ENCODE data around the gene PTP4A2. TPM values are rescaled to one million over a fixed set of nuclear protein-coding genes. Genes with fewer than 3 reads are reported as not detected.

PTP4A2 gene
- total and polyA plus RNA-seq, 2 donors (not counting 3 experiments of a cell fraction or from before 2014, with no cell fraction given), result 74.1 to 184 TPM

DNA sequence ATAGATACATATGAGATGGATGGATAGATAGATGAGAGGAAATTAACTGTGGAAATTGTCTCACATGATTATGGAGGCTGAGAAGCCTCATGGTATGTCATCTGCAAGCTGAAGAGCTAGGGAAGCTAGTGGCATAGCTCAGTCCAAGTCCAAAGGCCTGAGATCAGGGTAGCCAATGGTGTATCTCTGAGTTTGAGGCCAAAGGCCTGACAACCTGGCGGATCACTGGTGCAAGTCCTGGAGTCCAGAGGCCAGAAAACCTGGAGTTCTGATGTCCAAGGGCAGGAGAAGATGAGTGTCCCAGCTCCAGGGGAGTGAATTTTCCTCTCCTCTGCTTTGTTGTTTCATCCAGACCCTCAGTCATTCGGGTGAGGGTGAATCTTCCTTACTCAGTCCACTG, 78.4 kb downstream of the PTP4A2 start:
- H3K9me3 ChIP-seq (replicated peaks; ENCODE audit: control insufficient read depth, insufficient read depth, low read length), result no peaks in the 10 kb centered on the region
- no peaks in the 10 kb centered on the region for H3K79me2 ChIP-seq (ENCODE audit: control insufficient read depth, insufficient read depth, low read length)
- H3K4me3 ChIP-seq (replicated peaks in 1 of 3; ENCODE audit: insufficient read depth in 1 of 3, low read depth in 1 of 3, low read length in 3 of 3), result no peak overlapping the region
- no peaks in the 10 kb centered on the region for H3K36me3 ChIP-seq (ENCODE audit: control insufficient read depth in 2 of 2, extremely low read depth in 1 of 2, insufficient read depth in 2 of 2, low read length in 2 of 2)
- TF ChIP-seq POLR2A (IDR thresholded peaks at IDR 0.05; ENCODE audit: low read depth, low read length) (no peak), JUN (IDR thresholded peaks at IDR 0.05; ENCODE audit: borderline replicate concordance, insufficient read depth, insufficient read length, low read depth) (no peak), EZH2 (IDR thresholded peaks at IDR 0.05; ENCODE audit: borderline replicate concordance, low read depth, low read length, severe bottlenecking) (no peak), FOS (IDR thresholded peaks at IDR 0.05; ENCODE audit: borderline replicate concordance, insufficient read depth, low read length) (no peak), GATA2 (IDR thresholded peaks at IDR 0.05; ENCODE audit: insufficient read depth, insufficient read length, low read depth, low read length) (no peak), MYC (IDR thresholded peaks at IDR 0.05; ENCODE audit: low read depth, low read length) (no peak), POLR2AphosphoS5 (IDR thresholded peaks at IDR 0.05; ENCODE audit: insufficient read depth, low read depth, low read length) (no peak), CTCF (IDR thresholded peaks at IDR 0.05; ENCODE audit: extremely low read depth in 1 of 2, insufficient read depth in 1 of 2, low read depth in 1 of 2, low read length in 2 of 2) (no peak)
- TF ChIP-seq, protein P1, sequence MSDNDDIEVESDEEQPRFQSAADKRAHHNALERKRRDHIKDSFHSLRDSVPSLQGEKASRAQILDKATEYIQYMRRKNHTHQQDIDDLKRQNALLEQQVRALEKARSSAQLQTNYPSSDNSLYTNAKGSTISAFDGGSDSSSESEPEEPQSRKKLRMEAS (IDR thresholded peaks at IDR 0.05; ENCODE audit: insufficient read depth, insufficient read length), result no peak
- no peak overlapping the region for H3K9ac ChIP-seq (replicated peaks; ENCODE audit: extremely low read depth, insufficient read depth, low read length)
- POLR2A ChIA-PET, result no interaction called here
- BruUV-seq (replicated peaks), result no TSS peak
- dilution Hi-C loops (cut with MboI; ENCODE audit: extremely low pct_ligation_motif_present, low sequenced_read_pairs), result no loop called here
- H3K27ac ChIP-seq (ENCODE audit: insufficient read depth, low read depth, low read length), result no peak overlapping the region
- H2AFZ ChIP-seq (ENCODE audit: low read depth, low read length), result no peak overlapping the region
- H3K9me1 ChIP-seq (replicated peaks; ENCODE audit: control insufficient read depth, extremely low read depth, insufficient read depth, low read length), result no peaks in the 10 kb centered on the region
- FAIRE-seq (no peak), DNase-seq (ENCODE audit: low read depth, low spot score) (no peak)
- H4K20me1 ChIP-seq (replicated peaks; ENCODE audit: control insufficient read depth, extremely low read depth, insufficient read depth, low read length), result no peaks in the 10 kb centered on the region
- H3K4me2 ChIP-seq (ENCODE audit: insufficient read depth, low read length), result no peak overlapping the region
- H3K4me1 ChIP-seq (ENCODE audit: control insufficient read depth, extremely low read depth, insufficient read depth, low read length), result no peaks in the 10 kb centered on the region
- CTCF ChIA-PET, result interaction anchor here (0.8 to 1.3 kb wide), 2 partner anchors 15 to 79 kb away, joined by 3 read pairs; partner anchors contain the start of gene PTP4A2
- H3K27me3 ChIP-seq (ENCODE audit: control insufficient read depth in 2 of 2, insufficient read depth in 2 of 2, low read length in 2 of 2), result no peaks in the 10 kb centered on the region
- intact Hi-C loops (cut with micrococcal nuclease), result no loop called here
